CD4-positive, alpha-beta T cell treated with Interferon gamma for 1 hour (primary cell): ENCODE results near the gene PCDHGA9.
"Not testable (repeated sequence)": the region's sequence is repeated elsewhere in the genome, so short reads cannot be mapped to it uniquely, and the experiment has no call there.

ENCODE experiments used
- DNase-seq: peaks from one replicate; pipeline ENCODE4 v3.0.0-alpha.2; 2020

Gene PCDHGA9

DNA sequence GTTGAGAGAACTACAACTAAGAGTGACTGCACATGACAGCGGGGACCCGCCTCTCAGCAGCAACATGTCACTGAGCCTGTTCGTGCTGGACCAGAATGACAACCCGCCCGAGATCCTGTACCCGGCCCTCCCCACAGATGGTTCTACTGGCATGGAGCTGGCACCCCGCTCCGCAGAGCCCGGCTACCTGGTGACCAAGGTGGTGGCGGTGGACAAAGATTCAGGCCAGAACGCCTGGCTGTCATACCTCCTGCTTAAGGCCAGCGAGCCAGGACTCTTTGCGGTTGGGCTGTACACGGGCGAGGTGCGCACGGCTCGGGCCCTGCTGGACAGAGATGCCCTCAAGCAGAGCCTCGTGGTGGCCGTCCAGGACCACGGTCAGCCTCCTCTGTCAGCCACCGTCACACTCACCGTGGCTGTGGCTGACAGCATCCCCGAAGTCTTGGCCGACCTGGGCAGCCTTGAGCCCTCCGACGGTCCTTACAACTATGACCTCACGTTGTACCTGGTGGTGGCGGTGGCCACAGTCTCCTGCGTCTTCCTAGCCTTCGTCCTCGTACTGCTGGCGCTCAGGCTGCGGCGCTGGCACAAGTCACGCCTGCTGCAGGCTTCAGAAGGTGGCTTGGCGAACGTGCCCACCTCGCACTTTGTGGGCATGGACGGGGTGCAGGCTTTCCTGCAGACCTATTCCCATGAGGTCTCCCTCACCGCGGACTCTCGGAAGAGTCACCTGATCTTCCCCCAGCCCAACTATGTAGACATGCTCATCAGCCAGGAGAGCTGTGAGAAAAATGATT is 17.9 kb upstream of the PCDHGA9 start:
- DNase-seq, result no peak

DNA sequence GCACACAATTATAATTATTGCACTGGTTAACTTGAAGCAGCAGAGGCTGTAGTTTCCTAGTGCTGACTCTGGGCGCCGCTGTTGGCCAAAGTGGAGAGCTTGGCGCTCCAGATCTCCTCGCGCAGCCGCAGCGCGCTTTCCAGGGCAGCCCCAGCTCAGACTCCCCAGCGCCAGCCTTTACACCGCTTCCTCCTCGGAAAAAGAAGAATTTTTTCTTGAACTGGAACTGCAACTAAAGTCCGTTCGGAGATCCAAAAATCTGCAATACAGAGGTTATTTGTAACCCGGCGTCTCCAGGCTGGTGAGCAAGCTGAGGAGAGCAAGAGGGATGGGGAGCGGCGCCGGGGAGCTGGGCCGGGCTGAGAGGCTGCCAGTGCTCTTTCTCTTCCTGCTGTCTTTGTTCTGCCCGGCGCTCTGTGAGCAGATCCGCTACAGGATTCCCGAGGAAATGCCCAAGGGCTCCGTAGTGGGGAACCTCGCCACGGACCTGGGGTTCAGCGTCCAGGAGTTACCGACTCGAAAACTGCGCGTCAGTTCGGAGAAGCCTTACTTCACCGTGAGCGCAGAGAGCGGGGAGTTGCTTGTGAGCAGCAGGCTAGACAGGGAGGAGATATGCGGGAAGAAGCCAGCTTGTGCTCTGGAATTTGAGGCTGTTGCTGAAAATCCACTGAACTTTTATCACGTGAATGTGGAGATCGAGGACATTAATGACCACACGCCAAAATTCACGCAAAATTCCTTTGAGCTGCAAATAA is 14.8 kb upstream of the PCDHGA9 start, which contains the start of gene PCDHGB4:
Gene PCDHGB4, plus strand, starts transcription at position 142 of the 755 bp plus-strand sequence. Its CDS starts 187 bp downstream, at position 329.
- DNase-seq, result not testable (repeated sequence)

DNA sequence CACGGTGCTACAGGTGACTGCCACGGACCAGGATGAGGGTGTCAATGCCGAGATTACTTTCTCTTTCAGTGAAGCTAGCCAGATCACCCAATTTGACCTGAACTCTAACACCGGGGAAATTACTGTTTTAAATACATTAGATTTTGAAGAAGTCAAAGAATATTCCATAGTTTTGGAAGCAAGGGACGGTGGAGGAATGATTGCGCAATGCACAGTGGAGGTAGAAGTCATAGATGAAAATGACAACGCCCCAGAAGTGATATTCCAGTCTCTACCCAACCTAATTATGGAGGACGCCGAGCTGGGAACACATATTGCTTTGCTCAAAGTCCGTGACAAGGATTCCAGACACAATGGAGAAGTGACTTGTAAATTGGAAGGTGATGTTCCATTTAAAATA is 13.9 kb upstream of the PCDHGA9 start:
- no peak for DNase-seq

DNA sequence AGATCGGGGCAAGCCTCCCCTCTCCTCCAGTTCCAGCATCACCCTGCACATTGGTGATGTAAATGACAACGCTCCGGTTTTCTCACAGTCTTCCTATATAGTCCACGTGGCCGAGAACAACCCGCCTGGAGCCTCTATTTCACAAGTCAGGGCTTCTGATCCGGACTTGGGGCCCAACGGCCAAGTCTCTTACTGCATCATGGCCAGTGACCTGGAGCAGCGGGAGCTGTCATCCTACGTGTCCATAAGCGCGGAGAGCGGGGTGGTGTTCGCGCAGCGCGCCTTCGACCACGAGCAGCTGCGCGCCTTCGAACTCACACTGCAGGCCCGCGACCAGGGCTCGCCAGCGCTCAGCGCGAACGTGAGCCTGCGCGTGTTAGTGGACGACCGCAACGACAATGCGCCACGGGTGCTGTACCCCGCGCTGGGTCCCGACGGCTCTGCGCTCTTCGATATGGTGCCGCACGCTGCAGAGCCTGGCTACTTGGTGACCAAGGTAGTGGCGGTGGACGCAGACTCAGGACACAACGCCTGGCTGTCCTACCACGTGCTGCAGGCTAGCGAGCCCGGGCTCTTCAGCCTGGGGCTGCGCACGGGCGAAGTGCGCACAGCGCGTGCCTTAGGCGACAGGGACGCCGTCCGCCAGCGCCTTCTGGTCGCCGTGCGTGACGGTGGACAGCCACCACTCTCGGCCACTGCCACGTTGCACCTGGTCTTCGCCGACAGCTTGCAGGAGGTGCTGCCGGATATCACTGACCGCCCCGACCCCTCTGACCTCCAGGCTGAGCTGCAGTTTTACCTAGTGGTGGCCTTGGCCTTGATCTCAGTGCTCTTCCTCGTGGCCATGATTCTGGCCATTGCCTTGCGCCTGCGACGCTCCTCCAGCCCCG is 13.2 kb upstream of the PCDHGA9 start:
- no peak for DNase-seq

DNA sequence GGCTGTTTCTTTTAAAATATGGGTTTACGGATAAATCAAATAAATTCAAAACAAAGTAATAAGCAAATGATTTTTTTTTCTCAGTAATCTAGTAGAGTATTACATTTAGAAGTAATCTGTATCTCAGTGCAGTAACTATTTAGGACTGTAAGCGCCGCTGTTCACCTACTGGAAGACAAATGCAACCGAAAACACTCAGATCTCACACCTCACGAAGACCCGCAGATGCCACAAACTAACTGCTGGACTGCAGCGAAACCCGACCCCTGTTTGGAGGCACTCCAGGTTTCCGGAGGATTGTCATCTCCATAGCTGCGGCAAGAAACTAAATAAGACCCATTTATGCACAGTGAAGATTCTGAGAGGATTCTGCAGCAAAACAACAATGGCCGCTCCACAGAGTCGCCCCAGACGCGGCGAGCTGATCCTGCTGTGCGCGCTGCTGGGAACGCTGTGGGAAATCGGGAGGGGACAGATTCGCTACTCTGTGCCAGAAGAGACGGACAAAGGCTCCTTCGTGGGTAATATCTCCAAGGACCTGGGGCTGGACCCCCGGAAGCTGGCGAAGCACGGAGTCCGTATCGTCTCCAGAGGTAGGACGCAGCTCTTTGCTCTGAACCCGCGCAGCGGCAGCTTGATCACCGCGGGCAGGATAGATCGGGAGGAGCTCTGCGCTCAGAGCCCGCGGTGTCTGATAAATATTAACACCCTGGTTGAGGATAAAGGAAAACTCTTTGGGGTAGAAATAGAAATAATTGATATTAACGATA is 10.0 kb upstream of the PCDHGA9 start, which contains the start of gene PCDHGA8:
Gene PCDHGA8, plus strand, starts transcription at position 205 of the 770 bp plus-strand sequence. Its CDS starts 181 bp downstream, at position 386.
- no peak for DNase-seq

DNA sequence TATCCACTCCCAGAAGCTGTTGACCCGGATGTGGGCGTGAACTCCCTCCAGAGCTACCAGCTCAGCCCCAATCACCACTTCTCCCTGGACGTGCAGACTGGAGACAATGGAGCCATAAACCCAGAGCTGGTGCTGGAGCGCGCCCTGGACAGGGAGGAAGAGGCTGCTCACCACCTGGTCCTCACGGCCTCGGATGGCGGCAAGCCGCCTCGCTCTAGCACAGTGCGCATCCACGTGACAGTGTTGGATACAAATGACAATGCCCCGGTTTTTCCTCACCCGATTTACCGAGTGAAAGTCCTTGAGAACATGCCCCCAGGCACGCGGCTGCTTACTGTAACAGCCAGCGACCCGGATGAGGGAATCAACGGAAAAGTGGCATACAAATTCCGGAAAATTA is 9.3 kb upstream of the PCDHGA9 start:
- DNase-seq, result no peak

DNA sequence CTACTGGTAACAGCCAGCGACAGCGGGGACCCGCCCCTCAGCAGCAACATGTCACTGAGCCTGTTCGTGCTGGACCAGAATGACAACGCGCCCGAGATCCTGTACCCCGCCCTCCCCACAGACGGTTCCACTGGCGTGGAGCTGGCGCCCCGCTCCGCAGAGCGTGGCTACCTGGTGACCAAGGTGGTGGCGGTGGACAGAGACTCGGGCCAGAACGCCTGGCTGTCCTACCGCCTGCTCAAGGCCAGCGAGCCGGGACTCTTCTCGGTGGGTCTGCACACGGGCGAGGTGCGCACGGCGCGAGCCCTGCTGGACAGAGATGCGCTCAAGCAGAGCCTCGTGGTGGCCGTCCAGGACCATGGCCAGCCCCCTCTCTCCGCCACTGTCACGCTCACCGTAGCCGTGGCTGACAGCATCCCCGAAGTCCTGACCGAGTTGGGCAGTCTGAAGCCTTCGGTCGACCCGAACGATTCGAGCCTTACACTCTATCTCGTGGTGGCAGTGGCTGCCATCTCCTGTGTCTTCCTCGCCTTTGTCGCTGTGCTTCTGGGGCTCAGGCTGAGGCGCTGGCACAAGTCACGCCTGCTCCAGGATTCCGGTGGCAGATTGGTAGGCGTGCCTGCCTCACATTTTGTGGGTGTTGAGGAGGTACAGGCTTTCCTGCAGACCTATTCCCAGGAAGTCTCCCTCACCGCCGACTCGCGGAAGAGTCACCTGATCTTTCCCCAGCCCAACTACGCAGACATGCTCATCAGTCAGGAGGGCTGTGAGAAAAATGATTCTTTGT is 8.0 kb upstream of the PCDHGA9 start:
- DNase-seq, result not testable (repeated sequence)

DNA sequence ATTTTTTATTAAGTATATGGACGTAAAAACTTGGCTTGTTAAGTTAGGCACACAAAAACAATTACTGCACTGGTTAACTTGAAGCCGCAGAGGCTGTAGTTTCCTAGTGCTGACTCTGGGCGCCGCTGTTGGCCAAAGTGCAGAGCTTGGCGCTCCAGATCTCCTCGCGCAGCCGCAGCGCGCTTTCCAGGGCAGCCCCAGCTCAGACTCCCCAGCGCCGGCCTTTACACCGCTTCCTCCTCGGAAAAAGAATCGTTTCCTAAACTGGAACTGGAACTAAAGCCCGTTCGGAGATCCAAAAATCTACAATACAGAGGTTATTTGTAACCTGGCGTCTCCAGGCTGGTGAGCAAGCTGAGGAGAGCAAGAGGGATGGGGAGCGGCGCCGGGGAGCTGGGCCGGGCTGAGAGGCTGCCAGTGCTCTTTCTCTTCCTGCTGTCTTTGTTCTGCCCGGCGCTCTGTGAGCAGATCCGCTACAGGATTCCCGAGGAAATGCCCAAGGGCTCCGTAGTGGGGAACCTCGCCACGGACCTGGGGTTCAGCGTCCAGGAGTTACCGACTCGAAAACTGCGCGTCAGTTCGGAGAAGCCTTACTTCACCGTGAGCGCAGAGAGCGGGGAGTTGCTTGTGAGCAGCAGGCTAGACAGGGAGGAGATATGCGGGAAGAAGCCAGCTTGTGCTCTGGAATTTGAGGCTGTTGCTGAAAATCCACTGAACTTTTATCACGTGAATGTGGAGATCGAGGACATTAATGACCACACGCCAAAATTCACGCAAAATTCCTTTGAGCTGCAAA is 4.6 kb upstream of the PCDHGA9 start, which contains the start of gene PCDHGB5:
Gene PCDHGB5, plus strand, starts transcription at position 192 of the 796 bp plus-strand sequence. Its CDS starts 181 bp downstream, at position 373.
- DNase-seq, result peak; percentile 30

DNA sequence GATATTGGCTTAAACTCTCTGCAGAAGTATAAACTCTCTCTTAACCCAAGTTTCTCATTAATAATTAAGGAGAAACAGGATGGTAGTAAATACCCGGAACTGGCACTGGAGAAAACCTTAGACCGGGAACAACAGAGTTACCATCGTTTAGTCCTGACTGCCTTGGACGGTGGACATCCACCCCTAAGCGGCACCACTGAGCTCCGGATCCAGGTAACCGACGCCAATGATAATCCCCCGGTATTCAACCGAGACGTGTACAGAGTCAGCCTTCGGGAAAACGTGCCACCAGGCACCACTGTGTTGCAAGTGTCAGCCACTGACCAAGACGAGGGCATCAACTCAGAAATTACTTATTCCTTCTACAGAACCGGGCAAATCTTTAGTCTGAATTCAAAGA is 4.0 kb upstream of the PCDHGA9 start:
- DNase-seq, result no peak

DNA sequence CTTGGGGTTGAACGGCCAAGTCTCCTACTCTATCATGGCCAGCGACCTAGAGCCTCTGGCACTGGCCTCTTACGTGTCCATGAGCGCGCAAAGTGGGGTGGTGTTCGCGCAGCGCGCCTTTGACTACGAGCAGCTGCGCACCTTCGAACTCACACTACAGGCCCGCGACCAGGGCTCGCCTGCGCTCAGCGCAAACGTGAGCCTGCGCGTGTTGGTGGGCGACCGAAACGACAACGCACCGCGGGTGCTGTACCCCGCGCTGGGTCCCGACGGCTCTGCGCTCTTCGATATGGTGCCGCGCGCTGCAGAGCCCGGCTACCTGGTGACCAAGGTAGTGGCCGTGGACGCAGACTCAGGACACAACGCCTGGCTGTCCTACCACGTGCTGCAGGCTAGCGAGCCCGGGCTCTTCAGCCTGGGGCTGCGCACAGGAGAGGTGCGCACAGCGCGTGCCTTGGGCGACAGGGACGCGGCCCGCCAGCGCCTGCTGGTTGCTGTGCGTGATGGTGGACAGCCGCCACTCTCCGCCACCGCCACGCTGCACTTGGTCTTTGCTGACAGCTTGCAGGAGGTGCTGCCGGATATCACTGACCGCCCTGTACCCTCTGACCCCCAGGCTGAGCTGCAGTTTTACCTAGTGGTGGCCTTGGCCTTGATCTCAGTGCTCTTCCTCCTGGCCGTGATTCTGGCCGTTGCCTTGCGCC is 2.9 kb upstream of the PCDHGA9 start:
- no peak for DNase-seq

DNA sequence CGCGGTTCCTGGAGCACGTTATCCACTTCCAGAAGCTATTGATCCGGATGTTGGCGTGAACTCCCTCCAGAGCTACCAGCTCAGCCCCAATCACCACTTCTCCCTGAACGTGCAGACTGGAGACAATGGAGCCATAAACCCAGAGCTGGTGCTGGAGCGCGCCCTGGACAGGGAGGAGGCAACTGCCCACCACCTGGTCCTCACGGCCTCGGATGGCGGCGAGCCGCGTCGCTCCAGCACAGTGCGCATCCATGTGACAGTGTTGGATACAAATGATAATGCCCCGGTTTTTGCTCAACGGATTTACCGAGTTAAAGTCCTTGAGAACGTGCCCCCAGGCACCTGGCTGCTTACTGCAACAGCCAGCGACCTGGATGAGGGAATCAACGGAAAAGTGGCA is 809 bp downstream of the PCDHGA9 start:
- DNase-seq, result no peak

DNA sequence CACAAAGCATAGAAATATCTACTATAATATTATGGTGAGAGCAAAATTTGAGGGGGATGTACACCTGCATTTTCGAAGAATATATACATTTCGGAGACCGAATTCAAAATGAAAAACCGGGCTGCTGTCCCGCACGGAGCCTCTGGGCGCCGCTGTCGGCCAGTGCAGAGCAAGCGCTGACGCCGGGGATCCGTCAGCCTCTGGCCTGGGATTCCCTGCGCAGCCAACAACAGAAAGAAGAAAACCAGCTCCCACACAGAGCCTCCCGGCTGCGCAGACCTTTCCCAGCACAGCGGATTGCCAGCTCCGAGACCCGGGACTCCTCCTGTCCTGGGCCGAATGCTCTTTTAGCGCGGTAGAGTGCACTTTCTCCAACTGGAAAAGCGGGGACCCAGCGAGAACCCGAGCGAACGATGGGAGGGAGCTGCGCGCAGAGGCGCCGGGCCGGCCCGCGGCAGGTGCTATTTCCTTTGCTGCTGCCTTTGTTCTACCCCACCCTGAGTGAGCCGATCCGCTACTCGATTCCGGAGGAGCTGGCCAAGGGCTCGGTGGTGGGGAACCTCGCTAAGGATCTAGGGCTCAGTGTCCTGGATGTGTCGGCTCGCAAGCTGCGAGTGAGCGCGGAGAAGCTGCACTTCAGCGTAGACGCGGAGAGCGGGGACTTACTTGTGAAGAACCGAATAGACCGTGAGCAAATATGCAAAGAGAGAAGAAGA is 5.4 kb downstream of the PCDHGA9 start, which contains the start of gene PCDHGB6:
Gene PCDHGB6, plus strand, starts transcription at position 232 of the 716 bp plus-strand sequence. Its CDS starts 182 bp downstream, at position 414.
- peak; percentile 28 for DNase-seq

DNA sequence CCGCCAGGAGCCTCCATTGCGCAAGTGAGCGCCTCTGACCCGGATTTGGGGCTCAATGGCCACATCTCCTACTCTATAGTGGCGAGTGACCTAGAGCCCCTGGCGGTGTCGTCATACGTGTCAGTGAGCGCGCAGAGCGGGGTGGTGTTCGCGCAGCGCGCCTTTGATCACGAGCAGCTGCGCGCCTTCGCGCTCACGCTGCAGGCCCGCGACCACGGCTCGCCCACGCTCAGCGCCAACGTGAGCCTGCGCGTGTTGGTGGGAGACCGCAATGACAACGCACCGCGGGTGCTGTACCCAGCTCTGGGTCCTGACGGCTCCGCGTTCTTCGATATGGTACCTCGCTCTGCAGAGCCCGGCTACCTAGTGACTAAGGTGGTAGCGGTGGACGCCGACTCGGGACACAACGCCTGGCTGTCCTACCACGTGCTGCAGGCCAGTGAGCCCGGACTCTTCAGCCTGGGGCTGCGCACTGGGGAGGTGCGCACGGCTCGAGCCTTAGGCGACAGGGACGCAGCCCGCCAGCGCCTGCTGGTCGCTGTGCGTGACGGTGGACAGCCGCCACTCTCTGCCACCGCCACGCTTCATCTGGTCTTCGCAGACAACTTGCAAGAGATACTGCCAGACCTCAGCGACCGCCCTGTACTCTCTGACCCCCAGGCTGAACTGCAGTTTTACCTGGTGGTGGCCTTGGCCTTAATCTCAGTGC is 7.2 kb downstream of the PCDHGA9 start:
- DNase-seq, result no peak

DNA sequence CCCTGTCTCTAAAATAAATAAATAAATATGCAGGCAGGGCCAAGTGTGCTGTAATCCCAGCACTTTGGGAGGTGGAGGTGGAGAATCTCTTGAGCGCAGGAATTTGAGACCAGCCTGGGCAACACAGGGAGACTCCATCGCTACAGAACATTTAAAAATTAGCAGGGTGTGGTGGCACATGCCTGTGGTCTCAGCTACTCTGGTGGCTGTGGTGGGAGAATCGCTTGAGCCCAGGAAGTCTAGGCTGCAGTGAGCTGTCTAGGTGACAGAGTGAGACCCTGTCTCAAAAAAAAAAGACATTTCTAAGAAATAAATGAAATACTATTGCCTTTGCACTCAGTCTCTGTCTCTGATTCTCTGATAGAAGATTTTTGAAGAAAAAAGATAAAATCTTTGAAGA is 9.0 kb downstream of the PCDHGA9 start:
- no peak for DNase-seq

DNA sequence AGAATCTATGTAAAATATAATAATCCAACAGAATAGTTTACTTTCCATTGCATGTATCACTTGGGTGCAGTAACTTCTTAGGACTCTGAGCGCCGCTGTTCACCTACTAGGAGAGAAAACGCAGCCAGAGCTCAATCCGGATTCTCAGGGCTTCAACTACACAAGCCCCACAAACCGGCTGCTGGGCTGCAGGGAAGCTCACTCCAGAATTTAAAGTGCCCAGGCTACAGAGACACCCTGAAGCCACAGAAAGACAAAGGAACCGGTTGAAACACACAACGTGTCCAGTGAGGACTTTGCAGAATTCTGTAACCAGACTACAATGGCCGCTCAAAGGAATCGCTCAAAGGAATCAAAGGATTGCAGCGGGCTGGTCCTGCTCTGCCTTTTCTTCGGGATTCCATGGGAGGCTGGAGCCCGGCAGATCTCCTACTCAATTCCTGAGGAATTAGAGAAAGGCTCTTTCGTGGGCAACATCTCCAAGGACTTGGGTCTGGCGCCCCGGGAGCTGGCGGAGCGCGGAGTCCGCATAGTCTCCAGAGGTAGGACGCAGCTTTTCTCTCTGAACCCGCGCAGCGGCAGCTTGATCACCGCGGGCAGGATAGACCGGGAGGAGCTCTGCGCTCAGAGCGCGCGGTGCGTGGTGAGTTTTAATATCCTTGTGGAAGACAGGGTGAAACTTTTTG is 10.4 kb downstream of the PCDHGA9 start, which contains the start of gene PCDHGA10:
Gene PCDHGA10, plus strand, starts transcription at position 134 of the 686 bp plus-strand sequence. Its CDS starts 189 bp downstream, at position 323.
- peak; percentile 41 for DNase-seq

DNA sequence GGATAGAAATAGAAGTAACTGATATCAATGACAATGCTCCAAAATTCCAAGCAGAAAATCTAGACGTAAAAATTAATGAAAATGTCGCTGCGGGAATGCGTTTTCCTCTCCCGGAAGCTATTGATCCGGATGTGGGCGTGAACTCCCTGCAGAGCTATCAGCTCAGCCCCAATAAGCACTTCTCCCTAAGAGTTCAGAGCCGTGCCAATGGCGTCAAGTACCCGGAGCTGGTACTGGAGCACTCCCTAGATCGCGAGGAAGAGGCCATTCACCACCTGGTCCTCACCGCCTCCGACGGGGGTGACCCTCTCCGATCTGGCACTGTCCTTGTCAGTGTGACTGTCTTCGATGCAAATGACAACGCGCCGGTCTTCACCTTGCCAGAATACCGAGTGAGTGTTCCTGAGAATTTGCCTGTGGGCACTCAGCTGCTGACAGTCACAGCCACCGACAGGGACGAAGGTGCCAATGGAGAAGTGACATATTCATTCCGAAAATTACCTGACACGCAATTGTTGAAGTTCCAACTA is 11.0 kb downstream of the PCDHGA9 start:
- DNase-seq, result no peak
